Heart left ventricle (tissue), 13 donors: ENCODE measurements around the gene OS9.

Experiments used
- CTCF ChIP-seq, 12 donors: fragments of 200-600 bp; sonication (generic) in 4 of 12; IDR thresholded peaks; one replicate each; pipeline versions ENCODE4 v1.5.0 to v1.8.0; 2018 to 2022; ENCODE audit warnings: antibody characterized with exemption in 12 of 12, mild to moderate bottlenecking in 5 of 12
- POLR2A ChIP-seq, 2 donors: fragments of 450-650 bp; IDR thresholded peaks; one replicate each; pipeline ENCODE4 v1.6.1; 2017; ENCODE audit warnings: antibody characterized with exemption in 2 of 2, mild to moderate bottlenecking in 2 of 2, moderate library complexity in 2 of 2
- donor health status: ischemic (EF 13 %, LVEDD 7.1; RV severe dilation, severe dysfunction).
- donor health status: DM: no; HTN: yes; CAD: no.
- donor health status: DM: no; HTN: no; CAD: no.
- donor health status: ischemic (EF 25% LVEDD 6.9; RV normal size, moderate dysfunction).
- donor health status: ischemic (EF 25% LVEDD 5.7; RV mildly dilated, moderate dysfunction).
- donor health status: ischemic (EF 35%, LVEDD 5.7; RV mildly dilated, moderate dysfunction).
- donor health status: nonischemic (EF 11% LVEDD 7.7; RV severe dilation, severe dysfunction).
- donor health status: DM: yes; HTN: yes; CAD: no.
- donor health status: PGD.
- donor health status: ischemic (EF 29% LVEDD 5.4; RV normal size, mild dysfunction).
- donor health status: nonischemic (EF 23%, LVEDD 6.1; RV moderate dilation, normal function).

- no peak for TF ChIP-seq CTCF (IDR thresholded peaks at IDR 0.05)
- no peak for TF ChIP-seq POLR2A (IDR thresholded peaks at IDR 0.05)
Observed at GRCh38 chr12:57735198-57735855, 41.4 kb downstream of the OS9 start.
